LNCAP (cell line): ENCODE results near the gene BOLL.

ENCODE experiments used
- CTCF ChIP-seq: fragments of 450-650 bp; IDR thresholded peaks from 2 replicates; pipeline ENCODE4 v1.5.1; 2017; ENCODE audit warnings: mild to moderate bottlenecking

Gene BOLL

GRCh38 chr2:197717863-197718262 is 67.3 kb downstream of the BOLL start:
- TF ChIP-seq CTCF = no peak

- TF ChIP-seq CTCF = no peak
Measured at GRCh38 chr2:197713271-197713670, 71.8 kb downstream of the BOLL start.

GRCh38 chr2:197711578-197711977 is 73.5 kb downstream of the BOLL start:
- no peak for TF ChIP-seq CTCF

- TF ChIP-seq CTCF = no peak
Measured at GRCh38 chr2:197710424-197711042, 74.6 kb downstream of the BOLL start.

GRCh38 chr2:197708331-197708730 is 76.8 kb downstream of the BOLL start:
- TF ChIP-seq CTCF = no peak

- TF ChIP-seq CTCF = peak; percentile 70
Measured at GRCh38 chr2:197707316-197708213, 77.6 kb downstream of the BOLL start.

- no peak for TF ChIP-seq CTCF
Measured at GRCh38 chr2:197706839-197707207, 78.3 kb downstream of the BOLL start.
